Keratinocyte (primary cell): ENCODE data around the gene ASMT. TPM values are rescaled to one million over a fixed set of nuclear protein-coding genes. Genes with fewer than 3 reads are reported as not detected.

Experiments used
- DNase-seq: peaks from one replicate; pipeline ENCODE4 v3.0.0-alpha.2; 2011; ENCODE audit warnings: low read depth, missing footprints, low spot score
- FAIRE-seq: peaks from 2 replicates; lab custom pipeline; 2011; peaks lifted over from hg19 to GRCh38; lab: Jason Lieb, UNC
- H2AFZ ChIP-seq: 2 replicates; pipeline ENCODE4 v1.6.0; 2012; ENCODE audit warnings: low read length, control low read depth, inconsistent platforms; ENCODE audit not compliant: control insufficient read depth
- H3K27ac ChIP-seq: 2 replicates; pipeline ENCODE4 v1.5.1; 2011; ENCODE audit warnings: low read length; ENCODE audit not compliant: control insufficient read depth, insufficient read depth
- H3K27me3 ChIP-seq: 3 replicates; pipeline ENCODE4 v1.6.0; 2011; ENCODE audit warnings: low read length; ENCODE audit not compliant: control insufficient read depth, insufficient read depth; ENCODE audit errors: extremely low read depth
- H3K36me3 ChIP-seq, 2 experiments: 2 replicates in 1 of 2; 3 replicates in 1 of 2; pipeline ENCODE4 v1.5.1; 2011; ENCODE audit warnings: low read length in 2 of 2, mild to moderate bottlenecking in 1 of 2; ENCODE audit not compliant: control insufficient read depth in 2 of 2, insufficient read depth in 2 of 2; ENCODE audit errors: extremely low read depth in 1 of 2
- H3K4me1 ChIP-seq: 3 replicates; pipeline ENCODE4 v1.5.1; 2011; ENCODE audit warnings: low read length; ENCODE audit not compliant: control insufficient read depth, insufficient read depth; ENCODE audit errors: extremely low read depth
- H3K4me2 ChIP-seq: 3 replicates; pipeline ENCODE4 v1.6.0; 2011; ENCODE audit warnings: low read depth, low read length; ENCODE audit not compliant: control insufficient read depth, insufficient read depth; ENCODE audit errors: extremely low read depth
- H3K4me3 ChIP-seq, 3 experiments: fragments of 200-600 bp in 1 of 3; sonication (generic) in 1 of 3; 2 replicates in 2 of 3; 3 replicates in 1 of 3; pipeline ENCODE4 v1.5.1; 2011 to 2016; ENCODE audit warnings: low read length in 3 of 3, mild to moderate bottlenecking in 3 of 3, control low read depth in 2 of 3, inconsistent platforms in 1 of 3, low read depth in 1 of 3, mixed read lengths in 1 of 3, mixed run types in 1 of 3, moderate library complexity in 1 of 3; ENCODE audit not compliant: control insufficient read depth in 2 of 3, insufficient read depth in 2 of 3; ENCODE audit errors: extremely low read depth in 1 of 3
- H3K79me2 ChIP-seq: 2 replicates; pipeline ENCODE4 v1.6.0; 2012; ENCODE audit warnings: low read length; ENCODE audit not compliant: control insufficient read depth, insufficient read depth
- H3K9ac ChIP-seq: 3 replicates; pipeline ENCODE4 v1.6.0; 2011; ENCODE audit warnings: low read length; ENCODE audit not compliant: control insufficient read depth, insufficient read depth; ENCODE audit errors: extremely low read depth
- H3K9me1 ChIP-seq: 3 replicates; pipeline ENCODE4 v1.6.0; 2011; ENCODE audit warnings: low read length; ENCODE audit not compliant: control insufficient read depth, insufficient read depth; ENCODE audit errors: extremely low read depth
- H3K9me3 ChIP-seq: 2 replicates; pipeline ENCODE4 v1.5.1; 2012; ENCODE audit warnings: low read depth, low read length; ENCODE audit not compliant: control insufficient read depth
- H4K20me1 ChIP-seq: 3 replicates; pipeline ENCODE4 v1.6.0; 2011; ENCODE audit warnings: low read length; ENCODE audit not compliant: control insufficient read depth, insufficient read depth; ENCODE audit errors: extremely low read depth
- EZH2 ChIP-seq: IDR thresholded peaks from one replicate; pipeline ENCODE4 v1.6.1; 2012; ENCODE audit warnings: inconsistent platforms, mild to moderate bottlenecking, low read length, moderate library complexity
- dilution Hi-C: fragments of 300-500 bp; cut with MboI; formaldehyde crosslinking; loops from one replicate; pipeline ENCODE4 v1.7.0; 2020; ENCODE audit warnings: low sequenced_read_pairs; ENCODE audit not compliant: extremely low pct_ligation_motif_present
- polyA plus RNA-seq, 5 experiments: library from polyadenylated mRNA; depleted of rRNA in 3 of 5; stranded (reverse) in 3 of 5; stranded (forward) in 1 of 5; unstranded in 1 of 5; fragments of >200 nt; gene quantifications; 1 replicate in 1 of 5; 2 replicates in 3 of 5; 3 replicates in 1 of 5; pipeline versions ENCODE4 v1.2.1 to v1.2.3, GENCODE V29; 2011 to 2012; ENCODE audit warnings: missing spikeins in 2 of 5, low read depth in 1 of 5, low replicate concordance in 1 of 5
- TF ChIP-seq, protein P1 (sequence below), 3 experiments: IDR thresholded peaks in 1 of 3; conservative IDR thresholded peaks in 1 of 3; optimal IDR thresholded peaks in 1 of 3; 2 replicates in 2 of 3; 3 replicates in 1 of 3; pipeline versions ENCODE3 to v1.5.1; 2011; ENCODE audit warnings: low read length in 3 of 3, mild to moderate bottlenecking in 3 of 3, moderate library complexity in 2 of 3, control low read depth in 1 of 3, inconsistent platforms in 1 of 3; ENCODE audit not compliant: insufficient read depth in 2 of 3; ENCODE audit errors: extremely low read depth in 1 of 3

Gene ASMT
- polyA plus RNA-seq, 1 donor (not counting 4 experiments of a cell fraction or from before 2014, with no cell fraction given): not detected

DNA sequence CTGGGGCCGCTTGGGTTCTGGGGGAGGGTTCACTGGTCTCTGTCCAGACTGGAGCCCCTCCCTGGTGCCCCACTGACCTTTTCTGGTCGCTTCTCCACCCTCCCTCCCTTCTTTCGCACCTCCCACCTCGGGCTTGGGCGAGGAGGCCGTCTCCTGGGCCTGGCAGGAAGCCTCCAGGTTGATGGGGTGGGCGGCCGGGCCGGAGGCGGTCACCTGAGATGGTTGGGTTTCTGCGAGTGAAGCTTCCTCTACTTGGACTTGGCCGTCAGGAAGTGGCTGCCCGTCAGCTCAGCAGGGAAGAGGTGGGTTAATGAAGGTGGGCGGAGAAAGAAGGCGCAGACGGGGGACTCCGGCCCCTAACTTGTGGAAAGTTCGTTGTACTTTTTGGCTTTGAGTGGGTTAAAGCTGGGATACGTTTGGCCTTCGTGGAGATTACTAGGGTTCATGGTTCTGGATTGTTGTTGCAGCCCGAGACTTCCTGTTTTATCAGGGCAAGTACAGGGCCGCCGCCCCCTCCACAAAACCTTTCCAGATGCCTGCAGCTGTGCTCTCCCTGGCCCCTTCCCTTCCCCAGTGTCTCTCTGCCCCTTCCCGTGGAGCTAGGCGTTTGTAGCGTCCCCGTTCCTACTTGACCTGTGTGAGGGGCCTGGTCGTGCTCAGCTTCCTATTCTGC, 22.3 kb upstream of the ASMT start:
- no peaks in the 10 kb centered on the region for H3K9me1 ChIP-seq
- H3K4me1 ChIP-seq: peaks cover 3% of the 10 kb centered on the region
- H3K27ac ChIP-seq: peak overlapping the region; percentile 70
- no peaks in the 10 kb centered on the region for H4K20me1 ChIP-seq
- TF ChIP-seq, protein P1, sequence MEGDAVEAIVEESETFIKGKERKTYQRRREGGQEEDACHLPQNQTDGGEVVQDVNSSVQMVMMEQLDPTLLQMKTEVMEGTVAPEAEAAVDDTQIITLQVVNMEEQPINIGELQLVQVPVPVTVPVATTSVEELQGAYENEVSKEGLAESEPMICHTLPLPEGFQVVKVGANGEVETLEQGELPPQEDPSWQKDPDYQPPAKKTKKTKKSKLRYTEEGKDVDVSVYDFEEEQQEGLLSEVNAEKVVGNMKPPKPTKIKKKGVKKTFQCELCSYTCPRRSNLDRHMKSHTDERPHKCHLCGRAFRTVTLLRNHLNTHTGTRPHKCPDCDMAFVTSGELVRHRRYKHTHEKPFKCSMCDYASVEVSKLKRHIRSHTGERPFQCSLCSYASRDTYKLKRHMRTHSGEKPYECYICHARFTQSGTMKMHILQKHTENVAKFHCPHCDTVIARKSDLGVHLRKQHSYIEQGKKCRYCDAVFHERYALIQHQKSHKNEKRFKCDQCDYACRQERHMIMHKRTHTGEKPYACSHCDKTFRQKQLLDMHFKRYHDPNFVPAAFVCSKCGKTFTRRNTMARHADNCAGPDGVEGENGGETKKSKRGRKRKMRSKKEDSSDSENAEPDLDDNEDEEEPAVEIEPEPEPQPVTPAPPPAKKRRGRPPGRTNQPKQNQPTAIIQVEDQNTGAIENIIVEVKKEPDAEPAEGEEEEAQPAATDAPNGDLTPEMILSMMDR (optimal IDR thresholded peaks at IDR 0.05 in 1 of 3, IDR thresholded peaks at IDR 0.05 in 1 of 3, conservative IDR thresholded peaks at IDR 0.05 in 1 of 3; ENCODE audit: extremely low read depth in 1 of 3, insufficient read depth in 2 of 3, low read length in 3 of 3): no peak
- no peak for TF ChIP-seq EZH2
- H3K9me3 ChIP-seq: no peaks in the 10 kb centered on the region
- H3K36me3 ChIP-seq: peaks cover 18 to 29% of the 10 kb centered on the region in 2 experiments
- peak overlapping the region; percentile 91 for H3K9ac ChIP-seq
- H3K4me2 ChIP-seq: peak overlapping the region; percentile 90
- no peaks in the 10 kb centered on the region for H3K27me3 ChIP-seq
- no peak for FAIRE-seq
- dilution Hi-C loops: no loop called here
- peak overlapping the region; percentile 68 to 91 (median 83) for H3K4me3 ChIP-seq
- peak overlapping the region; percentile 19 for H2AFZ ChIP-seq
- peaks cover 55% of the 10 kb centered on the region for H3K79me2 ChIP-seq
- DNase-seq: no peak

DNA sequence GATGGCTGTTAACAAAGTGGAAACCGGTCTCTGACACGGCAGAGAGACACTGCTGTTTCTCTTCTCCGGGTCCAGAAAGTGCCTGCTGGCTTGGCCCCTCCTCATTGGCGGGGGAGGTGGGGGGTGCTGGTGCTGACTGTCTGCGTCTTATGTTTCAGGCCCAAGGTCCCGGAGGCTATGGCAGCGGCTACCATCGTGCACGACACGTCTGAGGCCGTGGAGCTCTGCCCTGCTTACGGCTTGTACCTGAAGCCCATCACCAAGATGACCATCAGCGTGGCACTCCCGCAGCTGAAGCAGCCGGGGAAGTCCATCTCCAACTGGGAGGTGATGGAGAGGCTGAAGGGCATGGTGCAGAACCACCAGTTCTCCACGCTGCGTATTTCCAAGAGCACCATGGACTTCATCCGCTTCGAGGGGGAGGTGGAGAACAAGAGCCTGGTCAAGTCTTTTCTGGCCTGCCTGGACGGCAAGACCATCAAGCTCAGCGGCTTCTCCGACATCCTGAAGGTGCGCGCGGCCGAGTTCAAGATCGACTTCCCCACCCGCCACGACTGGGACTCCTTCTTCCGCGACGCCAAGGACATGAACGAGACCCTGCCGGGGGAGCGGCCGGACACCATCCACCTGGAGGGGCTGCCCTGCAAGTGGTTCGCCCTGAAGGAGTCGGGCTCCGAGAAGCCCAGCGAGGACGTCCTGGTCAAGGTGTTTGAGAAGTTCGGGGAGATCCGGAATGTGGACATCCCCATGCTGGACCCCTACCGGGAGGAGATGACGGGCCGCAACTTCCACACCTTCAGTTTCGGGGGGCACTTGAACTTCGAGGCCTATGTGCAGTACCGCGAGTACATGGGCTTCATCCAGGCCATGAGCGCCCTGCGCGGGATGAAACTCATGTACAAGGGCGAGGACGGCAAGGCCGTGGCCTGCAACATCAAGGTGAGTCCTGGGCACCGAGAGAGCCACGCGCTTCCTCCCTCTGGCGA, 21.3 kb upstream of the ASMT start:
- H3K4me1 ChIP-seq: peaks cover 3% of the 10 kb centered on the region
- TF ChIP-seq, protein P1 (optimal IDR thresholded peaks at IDR 0.05 in 1 of 3, IDR thresholded peaks at IDR 0.05 in 1 of 3, conservative IDR thresholded peaks at IDR 0.05 in 1 of 3; ENCODE audit: extremely low read depth in 1 of 3, insufficient read depth in 2 of 3, low read length in 3 of 3): no peak
- TF ChIP-seq EZH2: no peak
- FAIRE-seq (no peak), DNase-seq (no peak)
- H3K9me3 ChIP-seq: no peaks in the 10 kb centered on the region
- no peak overlapping the region for H2AFZ ChIP-seq
- H3K79me2 ChIP-seq: peaks cover 64% of the 10 kb centered on the region
- dilution Hi-C loops: no loop called here
- H4K20me1 ChIP-seq: no peaks in the 10 kb centered on the region
- peak overlapping the region; percentile 91 for H3K9ac ChIP-seq
- peaks cover 18 to 32% of the 10 kb centered on the region in 2 experiments for H3K36me3 ChIP-seq
- H3K27ac ChIP-seq: no peak overlapping the region
- no peaks in the 10 kb centered on the region for H3K9me1 ChIP-seq
- peak overlapping the region; percentile 90 for H3K4me2 ChIP-seq
- H3K27me3 ChIP-seq: no peaks in the 10 kb centered on the region
- peak overlapping the region; percentile 68 to 91 (median 83) for H3K4me3 ChIP-seq
